ENCODE results near the gene TMEM176A.

Gene TMEM176A

GRCh38 chr7:150799741-150800580 lies 608 bp upstream of the TMEM176A start, which contains the start of gene TMEM176B:
Gene TMEM176B (minus strand): TSS chr7:150800364. CDS start chr7:150796569, 3,795 bp downstream.
- ATAC-seq, result no peak; the same call in 2 of the 3 replicates

GRCh38 chr7:150801242-150801945 lies 825 bp downstream of the TMEM176A start:
- TF ChIP-seq RARB (CRISPR knock-in tag; IDR thresholded peaks at IDR 0.05) (no peak), ARNTL (CRISPR knock-in tag; IDR thresholded peaks at IDR 0.05; ENCODE audit: borderline replicate concordance, low read depth) (no peak), CSRNP3 (CRISPR knock-in tag; IDR thresholded peaks at IDR 0.05) (no peak), ZFP3 (CRISPR knock-in tag; IDR thresholded peaks at IDR 0.05) (no peak), ISL1 (CRISPR knock-in tag; IDR thresholded peaks at IDR 0.05) (no peak), TOX (CRISPR knock-in tag; IDR thresholded peaks at IDR 0.05; ENCODE audit: borderline replicate concordance) (no peak), BACH2 (CRISPR knock-in tag; IDR thresholded peaks at IDR 0.05; ENCODE audit: borderline replicate concordance) (no peak), ZNF8 (CRISPR knock-in tag; IDR thresholded peaks at IDR 0.05) (no peak), ZNF565 (CRISPR knock-in tag; conservative IDR thresholded peaks at IDR 0.05; ENCODE audit: low read depth) (no peak), ZC3H10 (CRISPR knock-in tag; IDR thresholded peaks at IDR 0.05) (no peak), CREB5 (CRISPR knock-in tag; IDR thresholded peaks at IDR 0.05; ENCODE audit: low read depth) (no peak), PATZ1 (CRISPR knock-in tag; IDR thresholded peaks at IDR 0.05; ENCODE audit: borderline replicate concordance) (no peak), ZFP30 (CRISPR knock-in tag; IDR thresholded peaks at IDR 0.05) (no peak), SNAI2 (CRISPR knock-in tag; IDR thresholded peaks at IDR 0.05) (no peak), GLIS3 (CRISPR knock-in tag; IDR thresholded peaks at IDR 0.05) (no peak), ESRRG (CRISPR knock-in tag; IDR thresholded peaks at IDR 0.05) (no peak), PPARA (CRISPR knock-in tag; IDR thresholded peaks at IDR 0.05; ENCODE audit: borderline replicate concordance) (no peak), TCF4 (CRISPR knock-in tag; IDR thresholded peaks at IDR 0.05; ENCODE audit: borderline replicate concordance) (no peak), TSHZ2 (CRISPR knock-in tag; IDR thresholded peaks at IDR 0.05) (no peak), POU6F1 (CRISPR knock-in tag; IDR thresholded peaks at IDR 0.05; ENCODE audit: borderline replicate concordance, low read depth) (no peak)

More at GRCh38 chr7:150799741-150800580, 608 bp upstream of the TMEM176A start, which contains the start of gene TMEM176B:
- TF ChIP-seq RARB (CRISPR knock-in tag; IDR thresholded peaks at IDR 0.05) (no peak), ZNF8 (CRISPR knock-in tag; IDR thresholded peaks at IDR 0.05) (no peak), ZFP30 (CRISPR knock-in tag; IDR thresholded peaks at IDR 0.05) (no peak)

More at GRCh38 chr7:150801242-150801945, 825 bp downstream of the TMEM176A start:
- ATAC-seq, result no peak

All from SK-N-SH treated with all-trans-retinoic acid at 6 μM for 48 hours (cell line).